GM18867 (cell line): Measurements from ENCODE around the gene OR52B6.
A peak's percentile ranks its signal among the peaks of the same experiment; 100 is the strongest.
"Not testable (repeated sequence)": the region's sequence is repeated elsewhere in the genome, so short reads cannot be mapped to it uniquely, and the experiment has no call there.

ENCODE experiments used
- ATAC-seq: cut with Tn5 transposase; IDR thresholded peaks from one replicate; pipeline ENCODE4 v1.9.1; 2021; ENCODE audit warnings: mild to moderate bottlenecking, moderate library complexity; ENCODE audit not compliant: unreplicated experiment

Gene OR52B6, protein sequence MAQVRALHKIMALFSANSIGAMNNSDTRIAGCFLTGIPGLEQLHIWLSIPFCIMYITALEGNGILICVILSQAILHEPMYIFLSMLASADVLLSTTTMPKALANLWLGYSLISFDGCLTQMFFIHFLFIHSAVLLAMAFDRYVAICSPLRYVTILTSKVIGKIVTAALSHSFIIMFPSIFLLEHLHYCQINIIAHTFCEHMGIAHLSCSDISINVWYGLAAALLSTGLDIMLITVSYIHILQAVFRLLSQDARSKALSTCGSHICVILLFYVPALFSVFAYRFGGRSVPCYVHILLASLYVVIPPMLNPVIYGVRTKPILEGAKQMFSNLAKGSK

DNA sequence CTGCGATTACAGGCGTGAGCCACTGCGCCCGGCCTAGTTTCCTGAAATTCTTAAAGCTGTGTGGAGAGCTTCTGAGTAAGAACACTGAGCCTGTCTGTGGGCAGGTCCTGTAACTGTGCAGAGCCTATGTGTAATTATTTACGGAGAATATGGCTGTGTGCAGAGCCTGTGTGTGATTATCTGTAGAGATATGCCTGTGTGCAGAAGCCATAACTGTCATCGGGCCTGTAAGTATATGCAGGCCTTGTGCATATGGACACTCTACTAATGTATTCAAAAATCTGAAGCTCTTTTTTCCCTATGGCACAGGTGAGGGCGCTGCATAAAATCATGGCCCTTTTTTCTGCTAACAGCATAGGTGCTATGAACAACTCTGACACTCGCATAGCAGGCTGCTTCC, at the start of gene OR52B6:
OR52B6 (plus strand) TSS at position 301 of the 400 bp plus-strand sequence; CDS start at position 301, 0 bp downstream.
- ATAC-seq: no peak

DNA sequence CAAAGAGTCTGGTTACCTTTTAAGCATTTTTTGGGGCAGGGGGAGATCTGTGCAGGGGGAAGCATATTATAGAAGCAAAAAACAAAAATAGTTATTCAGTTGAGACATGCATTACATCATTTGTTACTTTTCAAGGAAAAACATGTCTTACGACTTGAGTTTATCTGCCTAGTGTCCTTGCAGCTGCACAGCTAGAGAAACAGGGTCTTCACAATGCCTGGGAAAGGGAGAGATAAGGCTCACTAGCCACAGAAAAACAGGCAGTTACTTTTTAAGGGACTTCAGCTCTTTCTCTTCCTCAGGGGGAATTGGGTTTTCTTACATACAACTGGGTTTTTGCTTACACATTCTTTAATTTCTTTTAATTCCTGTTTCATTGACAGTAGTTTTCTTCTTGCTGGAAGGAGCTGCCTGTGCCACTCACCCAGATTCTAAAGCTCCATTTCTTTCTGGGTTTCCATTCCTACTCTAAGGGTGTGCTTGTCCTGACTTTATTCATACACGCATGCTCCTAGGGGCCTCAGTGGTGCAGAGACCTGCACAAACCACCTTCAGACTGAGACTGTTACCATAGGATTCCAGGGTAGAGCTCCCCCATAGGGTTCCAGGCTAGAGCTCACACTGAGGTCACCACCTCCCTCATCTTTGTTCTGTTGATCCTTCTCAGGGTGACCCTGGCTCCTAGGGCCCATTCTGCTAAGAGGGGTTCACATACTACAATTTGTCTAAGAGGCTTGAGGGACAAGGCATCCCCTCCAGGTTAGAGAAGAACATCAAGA, 49.4 kb upstream of the OR52B6 start:
- ATAC-seq: no peak

DNA sequence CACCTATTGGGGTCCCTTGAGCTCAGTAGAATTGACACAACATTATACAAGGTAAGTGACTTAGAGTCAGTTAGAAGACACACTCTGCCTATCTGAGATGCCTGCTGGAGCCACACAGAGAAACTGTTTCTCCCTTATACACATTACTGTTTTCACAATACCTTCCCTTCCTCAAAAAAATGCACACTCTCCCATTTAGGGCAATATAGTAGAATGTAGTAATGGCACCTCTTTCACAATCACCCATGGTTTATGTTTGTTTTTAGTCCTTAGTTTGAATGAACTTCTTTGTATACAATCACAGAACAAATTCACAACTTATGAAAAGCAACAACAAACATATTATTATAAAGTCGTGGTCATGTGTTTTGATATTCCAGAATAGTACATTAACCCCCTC, 46.6 kb upstream of the OR52B6 start:
- ATAC-seq: no peak

DNA sequence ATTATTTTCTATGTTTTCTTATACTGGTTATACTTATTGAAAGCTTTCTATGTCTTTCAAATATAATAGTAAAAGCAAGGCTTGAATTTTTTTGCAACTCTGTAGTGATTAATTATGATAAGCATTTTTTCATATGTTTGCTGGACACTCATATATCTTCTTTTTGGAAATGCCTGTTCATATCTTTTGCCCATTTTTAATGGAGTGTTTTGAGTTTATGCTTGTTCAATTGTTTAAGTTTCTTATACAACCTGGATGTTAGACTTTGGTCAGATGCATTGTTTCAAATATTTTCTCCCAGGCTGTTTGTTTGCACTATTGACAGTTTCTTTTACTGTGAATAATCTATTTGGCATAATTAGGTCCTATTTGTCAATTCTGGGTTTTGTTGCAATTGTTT, 44.2 kb upstream of the OR52B6 start:
- ATAC-seq: no peak

DNA sequence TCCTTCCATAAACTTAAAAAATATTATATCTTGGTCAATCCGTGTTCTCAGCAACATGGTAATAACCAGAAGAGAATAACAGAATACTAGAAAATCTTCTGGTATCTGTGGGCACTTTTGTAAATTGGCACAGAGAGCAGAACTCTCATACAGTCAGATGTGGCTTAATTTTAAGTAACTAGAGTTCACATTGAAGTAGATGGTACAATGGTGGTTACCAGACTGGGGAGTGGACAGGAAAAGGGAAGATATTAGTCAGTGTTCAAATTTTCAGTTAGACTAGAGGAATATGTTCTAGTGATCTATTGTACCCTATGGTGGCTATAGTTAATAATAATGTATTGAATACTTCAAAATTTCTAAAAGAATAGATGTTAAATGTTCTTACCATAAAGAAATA, 39.2 kb upstream of the OR52B6 start:
- no peak for ATAC-seq

DNA sequence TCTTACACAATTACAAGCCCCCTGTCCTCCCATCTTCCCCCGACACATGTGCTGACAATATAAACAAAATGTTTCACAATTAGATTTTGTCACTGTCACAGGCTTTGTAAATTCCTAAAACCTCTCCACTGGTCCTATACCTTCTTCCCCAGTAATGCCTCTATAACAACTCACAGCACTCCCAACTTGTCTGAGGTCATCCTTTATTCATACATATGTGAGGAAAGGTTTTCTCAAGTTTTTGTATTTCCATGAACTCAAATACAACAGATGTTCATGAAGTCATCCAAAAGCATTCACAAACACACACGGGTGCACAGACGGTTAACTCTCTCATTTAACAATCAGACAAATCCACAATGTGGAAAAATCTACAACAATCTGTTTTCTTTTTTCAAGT, 34.2 kb upstream of the OR52B6 start:
- ATAC-seq: no peak

DNA sequence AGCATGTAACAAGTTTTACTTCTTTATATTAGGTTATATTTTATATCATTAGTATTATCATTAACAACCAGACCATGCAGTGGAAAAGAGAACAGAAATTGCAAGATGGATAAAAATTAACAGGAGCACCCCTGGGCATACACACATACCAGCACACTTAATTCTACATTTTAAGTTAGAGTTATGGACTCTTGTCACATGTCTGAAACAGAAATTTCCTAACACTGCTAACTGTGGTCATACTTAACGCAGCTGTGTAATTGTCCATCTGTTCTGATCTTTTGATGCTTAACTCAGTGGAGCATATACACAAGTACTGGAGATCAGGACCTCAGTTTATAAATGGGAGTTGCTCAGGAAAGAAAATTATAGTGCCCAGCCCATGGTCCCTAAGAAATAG, 32.7 kb upstream of the OR52B6 start:
- ATAC-seq: peak; percentile 38

DNA sequence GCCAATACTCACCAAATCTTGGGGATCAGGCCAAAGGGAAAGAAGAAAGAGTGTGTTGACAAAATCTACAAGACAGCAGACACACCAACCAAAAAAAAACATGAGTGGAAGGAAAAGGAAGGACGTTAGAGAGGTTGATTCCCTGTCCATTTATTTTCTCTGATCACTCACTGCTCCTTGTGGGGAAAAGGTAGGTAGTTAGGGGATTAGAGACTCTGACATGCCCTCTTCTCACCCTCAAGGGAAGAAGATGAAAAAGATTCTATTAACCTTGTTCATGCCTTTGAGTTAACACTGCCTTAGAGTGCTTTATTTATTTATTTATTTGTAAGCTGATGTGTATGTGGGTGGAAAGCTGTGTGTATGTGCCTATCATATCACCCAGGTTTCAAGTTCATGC, 32.2 kb upstream of the OR52B6 start, which contains the start of gene OR52H1:
OR52H1 (minus strand) TSS at position 101 of the 400 bp plus-strand sequence. CDS start 3,035 bp downstream, outside the sequence.
- ATAC-seq: no peak

DNA sequence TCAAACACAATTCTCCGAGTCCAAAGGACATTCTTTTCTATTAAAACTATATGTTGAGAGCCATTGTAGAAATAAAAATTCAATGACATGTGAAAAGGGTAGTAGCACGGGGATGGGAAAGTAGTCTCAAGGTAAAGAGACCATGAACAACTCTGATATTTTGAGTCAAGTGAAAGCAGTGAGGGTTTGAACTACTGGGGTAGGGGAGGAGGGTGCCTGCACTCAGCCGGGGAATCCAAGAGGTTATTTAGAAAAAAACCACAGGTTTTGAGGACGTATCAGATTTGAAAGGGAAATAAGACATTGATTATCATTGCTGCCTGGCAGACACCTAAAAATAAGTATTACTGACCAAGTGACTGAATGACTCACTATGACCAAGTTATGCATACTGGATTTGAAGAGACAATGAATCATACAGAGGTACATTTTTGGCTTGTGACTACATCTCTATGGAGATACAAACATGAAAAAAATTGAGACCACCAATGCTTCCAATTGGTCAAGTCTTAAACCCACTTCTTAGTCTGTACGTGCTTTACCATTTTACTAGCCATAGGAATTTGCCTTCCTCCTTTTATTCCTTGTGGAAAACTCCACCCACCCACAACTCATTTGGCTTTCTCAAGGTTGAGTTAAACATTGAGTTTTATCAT, 30.1 kb upstream of the OR52B6 start:
- ATAC-seq: peak; percentile 67

DNA sequence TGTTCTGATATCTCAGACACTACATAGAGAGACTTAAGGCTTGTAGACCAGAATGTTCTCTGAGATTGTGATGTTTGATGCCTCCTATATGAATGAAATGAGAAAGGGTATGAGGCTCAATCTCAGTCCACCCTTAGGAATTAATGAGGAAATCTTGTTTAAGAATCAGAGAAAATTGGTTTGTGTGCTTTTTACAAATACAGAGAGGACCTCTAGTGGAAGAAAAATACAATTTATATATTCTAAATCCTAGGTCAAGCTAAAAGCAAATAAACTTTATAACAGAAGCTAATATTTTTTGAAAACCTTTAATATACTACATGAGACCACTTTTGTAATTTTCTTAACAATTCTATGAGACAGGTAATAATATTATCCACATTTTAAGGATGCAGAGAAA, 27.3 kb upstream of the OR52B6 start:
- ATAC-seq: no peak

DNA sequence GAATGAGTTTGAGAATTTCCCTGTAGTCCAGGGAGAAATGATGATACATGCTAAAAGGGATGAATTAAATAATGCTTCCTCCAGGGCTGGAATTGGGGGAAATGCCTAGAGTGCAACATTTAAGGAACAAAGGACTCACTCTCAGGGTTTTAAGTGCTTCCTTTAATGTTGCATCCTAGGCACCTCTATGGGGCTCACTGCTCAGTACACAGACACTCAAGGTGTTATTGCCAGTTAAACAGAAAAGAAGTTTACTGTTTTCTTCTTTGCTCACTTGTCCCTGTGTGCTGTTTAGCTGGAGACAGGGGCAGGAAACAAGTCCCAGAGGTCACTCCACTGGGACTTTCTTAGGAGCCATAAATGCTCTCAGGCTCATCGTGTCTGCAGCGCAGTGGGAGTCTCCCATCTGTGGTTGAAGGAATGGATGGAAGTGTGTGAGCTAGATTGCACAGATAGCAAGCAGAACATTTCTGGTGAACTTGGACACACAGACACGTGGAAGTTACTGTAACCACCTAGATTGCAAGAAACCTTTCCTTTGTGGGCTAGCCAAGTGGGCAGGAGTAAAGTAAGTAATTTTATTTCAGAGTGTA, 24.0 kb upstream of the OR52B6 start:
- ATAC-seq: no peak

DNA sequence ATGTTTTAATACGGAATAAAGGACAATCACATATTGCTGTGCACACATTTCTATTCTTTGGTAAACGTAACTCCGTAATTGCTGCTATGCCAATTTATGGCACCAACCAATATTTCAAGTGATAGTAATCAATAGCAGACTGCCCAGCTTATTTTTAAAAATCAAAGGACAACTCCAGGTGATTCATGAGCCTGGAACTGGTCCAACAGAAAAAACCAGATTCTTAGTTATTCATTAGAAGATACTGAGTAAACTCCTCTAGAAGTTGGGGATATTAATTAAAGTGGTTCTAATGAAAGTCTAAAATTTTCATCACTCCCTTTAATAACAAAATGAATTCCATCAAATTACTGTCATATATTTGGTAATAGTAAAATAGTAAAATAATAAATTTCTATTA, 22.9 kb upstream of the OR52B6 start:
- ATAC-seq: no peak

DNA sequence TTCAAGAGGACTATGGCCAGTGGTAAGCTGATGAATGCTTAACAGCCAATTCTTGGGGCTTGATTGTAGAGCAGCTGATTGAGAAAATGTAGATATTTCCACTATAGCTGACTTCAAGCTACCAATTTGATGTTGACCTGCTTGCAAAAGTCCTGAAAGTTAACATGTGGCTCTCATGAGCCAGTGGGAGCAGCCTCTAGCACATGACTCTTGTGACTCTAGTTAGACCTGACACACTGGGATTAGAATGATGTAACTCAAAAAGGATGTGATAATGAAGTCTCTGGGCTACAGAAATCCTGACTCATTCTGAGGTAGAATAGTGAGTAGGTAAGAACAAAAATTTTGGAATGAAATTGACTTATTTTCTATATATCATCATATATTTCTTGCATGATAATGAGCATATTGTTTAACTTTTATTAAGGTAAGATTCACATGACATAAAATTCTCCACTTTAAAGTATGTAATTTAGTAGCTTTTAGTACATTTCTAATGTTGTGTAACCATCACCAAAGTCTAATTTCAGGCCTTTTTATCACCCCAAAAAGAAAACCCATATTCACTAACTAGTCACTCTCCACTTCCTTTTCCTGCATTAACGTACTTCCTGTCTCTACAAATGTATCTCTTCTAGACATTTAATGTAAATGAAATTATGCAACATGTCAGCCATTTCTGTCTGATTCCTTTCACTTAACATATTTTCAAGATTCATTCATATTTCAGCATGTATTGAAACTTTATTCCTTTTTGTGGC, 16.2 kb upstream of the OR52B6 start:
- no peak for ATAC-seq

DNA sequence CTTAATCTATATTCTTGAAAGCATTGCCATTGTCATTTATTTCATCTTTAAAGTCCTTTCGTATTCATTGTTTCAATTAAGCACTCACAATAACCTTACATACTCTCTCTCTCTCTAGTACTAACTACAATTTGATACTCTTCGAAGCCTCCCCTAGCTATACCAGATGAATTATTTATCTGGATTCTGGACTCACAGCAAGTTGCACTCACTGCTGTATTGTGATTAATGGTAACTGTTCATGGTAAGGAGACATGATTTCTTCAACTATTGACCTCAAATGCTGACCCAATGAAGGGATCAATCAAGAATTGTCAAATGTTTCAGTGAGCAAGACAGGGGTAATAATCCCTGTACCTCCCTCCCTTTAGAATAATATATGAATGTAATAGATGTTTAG, 6.0 kb upstream of the OR52B6 start:
- no peak for ATAC-seq

DNA sequence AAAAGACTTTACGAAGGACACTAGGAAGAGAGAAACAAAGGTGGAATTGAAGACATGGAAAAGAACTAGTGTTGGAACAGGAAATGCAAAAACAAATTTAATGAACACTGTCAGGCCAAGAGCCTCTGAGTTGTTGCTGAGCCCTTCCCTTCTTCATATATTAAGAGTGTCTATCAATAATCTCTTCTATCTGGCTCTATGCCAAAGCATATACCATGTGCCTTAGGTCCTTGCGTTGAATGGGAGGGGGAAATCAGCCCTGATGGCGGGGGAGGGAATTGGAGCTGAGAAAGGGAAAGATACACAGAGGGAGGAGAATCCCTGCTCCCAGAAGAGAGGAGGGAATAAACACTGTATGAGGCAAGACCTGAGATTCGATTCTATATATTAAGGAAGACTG, 5.5 kb upstream of the OR52B6 start:
- no peak for ATAC-seq

DNA sequence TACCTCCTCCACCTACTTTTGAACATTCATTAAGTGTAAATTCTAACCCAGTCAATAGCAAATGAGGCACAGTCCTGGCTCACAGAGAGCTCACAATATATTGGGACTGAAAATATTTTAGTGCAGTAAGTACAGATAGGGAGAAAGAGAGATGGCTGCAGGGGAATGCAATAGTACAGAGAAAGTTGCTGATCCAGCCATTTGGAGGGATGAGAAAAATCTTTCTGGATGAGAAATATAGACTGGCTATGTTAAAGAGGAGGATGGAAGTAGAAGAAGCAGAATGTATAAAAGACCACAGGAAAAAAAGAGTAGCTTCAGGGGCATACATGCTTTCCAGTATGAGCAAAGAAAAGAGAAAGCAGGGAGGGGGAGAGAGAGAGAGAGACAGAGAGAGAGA, 3.6 kb upstream of the OR52B6 start:
- ATAC-seq: no peak

DNA sequence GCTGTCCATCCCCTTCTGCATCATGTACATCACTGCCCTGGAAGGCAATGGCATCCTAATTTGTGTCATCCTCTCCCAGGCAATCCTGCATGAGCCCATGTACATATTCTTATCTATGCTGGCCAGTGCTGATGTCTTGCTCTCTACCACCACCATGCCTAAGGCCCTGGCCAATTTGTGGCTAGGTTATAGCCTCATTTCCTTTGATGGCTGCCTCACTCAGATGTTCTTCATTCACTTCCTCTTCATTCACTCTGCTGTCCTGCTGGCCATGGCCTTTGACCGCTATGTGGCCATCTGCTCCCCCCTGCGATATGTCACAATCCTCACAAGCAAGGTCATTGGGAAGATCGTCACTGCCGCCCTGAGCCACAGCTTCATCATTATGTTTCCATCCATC, 337 bp downstream of the OR52B6 start:
- no peak for ATAC-seq

DNA sequence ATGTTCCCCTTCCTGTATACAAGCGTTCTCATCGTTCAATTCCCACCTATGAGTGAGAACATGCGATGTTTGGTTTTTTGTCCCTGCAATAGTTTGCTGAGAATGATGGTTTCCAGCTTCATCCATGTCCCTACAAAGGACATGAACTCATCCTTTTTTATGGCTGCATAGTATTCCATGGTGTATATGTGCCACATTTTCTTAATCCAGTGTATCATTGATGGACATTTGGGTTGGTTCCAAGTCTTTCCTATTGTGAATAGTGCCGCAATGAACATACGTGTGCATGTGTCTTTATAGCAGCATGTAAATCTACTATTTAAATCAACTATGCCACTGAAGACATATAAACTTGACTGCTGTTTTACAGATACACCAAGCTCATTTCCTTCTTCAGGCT, 3.8 kb downstream of the OR52B6 start:
- not testable (repeated sequence) for ATAC-seq

DNA sequence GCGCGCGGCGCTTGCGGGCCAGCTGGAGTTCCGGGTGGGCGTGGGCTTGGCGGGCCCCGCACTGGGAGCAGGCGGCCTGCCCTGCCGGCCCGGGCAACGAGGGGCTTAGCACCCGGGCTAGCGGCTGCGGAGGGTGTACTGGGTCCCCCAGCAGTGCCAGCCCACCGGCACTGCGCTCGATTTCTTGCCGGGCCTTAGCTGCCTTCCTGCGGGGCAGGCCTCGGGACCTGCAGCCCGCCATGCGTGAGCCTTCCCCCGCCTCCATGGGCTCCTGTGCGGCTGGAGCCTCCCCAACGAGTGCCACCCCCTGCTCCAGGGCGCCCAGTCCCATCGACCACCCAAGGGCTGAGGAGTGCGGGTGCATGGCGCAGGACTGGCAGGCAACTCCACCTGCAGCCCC, 9.2 kb downstream of the OR52B6 start:
- not testable (repeated sequence) for ATAC-seq

DNA sequence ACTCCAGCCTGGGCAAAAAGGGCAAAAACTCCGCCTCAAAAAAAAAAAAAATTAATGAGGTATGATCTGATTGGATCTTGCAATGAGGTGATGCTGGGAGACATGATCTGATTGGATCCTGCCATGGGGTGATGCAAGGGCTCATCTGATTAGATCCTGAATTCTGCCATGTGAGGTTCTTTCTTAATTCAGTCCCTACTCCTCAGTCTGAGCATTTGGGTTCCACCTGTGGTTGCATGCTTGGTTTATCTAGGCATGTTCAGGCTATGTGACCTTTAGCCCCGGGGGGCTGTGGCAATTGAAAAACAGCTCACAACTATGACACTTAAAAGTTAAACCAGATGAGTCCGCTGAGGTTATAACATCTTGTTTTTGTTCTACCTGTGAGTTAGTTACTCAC, 10.9 kb downstream of the OR52B6 start:
- ATAC-seq: no peak

DNA sequence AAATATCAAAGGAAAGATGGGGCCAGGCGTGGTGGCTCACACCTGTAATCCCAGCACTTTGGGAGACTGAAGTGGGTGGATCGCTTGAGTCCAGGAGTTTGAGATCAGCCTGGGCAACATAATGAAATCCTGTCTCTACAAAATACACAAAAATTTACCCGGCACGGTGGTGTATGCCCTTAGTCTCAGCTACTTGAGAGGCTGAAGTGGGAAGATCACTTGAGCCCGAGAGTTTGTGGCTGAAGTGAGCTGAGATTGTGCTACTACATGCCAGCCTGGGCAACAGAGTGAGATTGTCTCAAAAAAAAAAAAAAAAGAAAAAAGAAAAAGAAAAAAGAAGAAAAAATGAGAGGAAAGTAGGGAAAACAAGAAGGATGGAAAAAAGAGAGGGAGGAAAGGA, 11.9 kb downstream of the OR52B6 start:
- no peak for ATAC-seq
